NCI-H1417 (cell line): ENCODE data around the gene DPP9.

Source experiments
- DNase-seq, 3 experiments: peaks; one replicate each; lab custom pipeline; 2025; lab: John Stamatoyannopoulos, UW

DPP9 gene

GRCh38 chr19:4657262-4657661, 66.4 kb downstream of the DPP9 start:
- DNase-seq = no peak

- no peak for DNase-seq
Observed at GRCh38 chr19:4656102-4656501, 67.5 kb downstream of the DPP9 start.

GRCh38 chr19:4654437-4655361, 68.9 kb downstream of the DPP9 start:
- no peak for DNase-seq

DNA sequence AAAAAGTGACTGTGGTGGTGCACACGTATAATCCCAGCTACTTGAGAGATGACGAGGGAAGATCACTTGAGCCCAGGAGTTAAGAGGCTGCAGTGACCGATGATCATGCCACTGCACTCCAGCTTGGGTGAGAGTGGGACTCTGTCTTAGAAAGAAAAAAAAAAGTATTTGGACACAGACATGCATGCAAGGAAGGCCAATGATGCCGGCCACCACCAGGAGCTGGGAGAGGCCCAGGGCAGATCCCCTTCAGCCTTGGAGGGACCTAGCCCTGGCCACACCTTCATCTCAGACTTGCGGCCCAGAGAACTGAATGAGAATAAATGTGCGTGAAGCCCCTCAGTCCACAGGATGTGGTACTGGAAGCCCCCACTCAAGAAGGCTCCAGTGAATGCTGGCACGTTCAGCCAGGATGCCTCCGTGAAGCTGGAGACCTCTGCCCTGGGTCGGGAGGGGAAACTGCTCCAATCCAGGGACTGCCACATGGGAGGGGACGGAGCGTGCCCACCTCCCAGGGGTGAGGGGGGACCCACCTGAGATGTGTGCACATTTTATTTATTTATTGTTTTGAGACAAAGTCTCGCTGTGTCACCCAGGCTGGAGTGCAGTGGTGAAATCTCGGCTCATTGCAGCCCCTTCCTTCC, 69.7 kb downstream of the DPP9 start:
- no peak for DNase-seq

DNA sequence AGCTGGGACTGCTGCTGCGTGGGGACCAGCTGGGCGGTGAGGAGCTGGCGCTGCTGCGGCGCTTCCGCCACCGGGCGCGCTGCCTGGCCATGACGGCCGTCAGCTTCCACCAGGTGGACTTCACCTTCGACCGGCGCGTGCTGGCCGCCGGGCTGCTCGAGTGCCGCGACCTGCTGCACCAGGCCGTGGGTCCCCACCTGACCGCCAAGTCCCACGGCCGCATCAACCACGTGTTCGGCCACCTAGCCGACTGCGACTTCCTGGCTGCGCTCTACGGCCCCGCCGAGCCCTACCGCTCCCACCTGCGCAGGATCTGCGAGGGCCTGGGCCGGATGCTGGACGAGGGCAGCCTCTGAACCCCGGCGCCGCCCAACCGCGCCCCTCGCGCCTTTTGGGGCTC, 71.6 kb downstream of the DPP9 start:
- no peak for DNase-seq

DNA sequence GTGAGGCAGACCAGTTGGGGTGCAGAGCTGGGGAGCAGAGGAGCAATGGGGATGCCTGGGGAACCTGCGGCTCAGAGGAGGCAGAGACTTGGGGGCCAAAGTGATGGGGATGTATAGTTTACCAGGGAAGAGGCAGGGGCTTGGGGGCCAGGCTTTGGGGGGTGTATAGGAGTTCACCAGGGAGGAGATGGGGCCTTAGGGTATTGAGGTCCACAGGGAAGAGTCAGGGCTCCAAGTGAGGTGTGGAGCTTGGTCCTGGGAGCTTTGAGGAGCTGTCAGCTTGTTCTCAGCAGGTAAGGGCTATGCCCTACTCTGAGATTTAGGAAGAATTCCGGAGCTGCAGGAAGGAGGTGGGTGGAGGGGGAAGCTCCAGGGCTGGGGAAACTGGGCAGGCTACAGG, 73.5 kb downstream of the DPP9 start:
- DNase-seq = no peak

DNA sequence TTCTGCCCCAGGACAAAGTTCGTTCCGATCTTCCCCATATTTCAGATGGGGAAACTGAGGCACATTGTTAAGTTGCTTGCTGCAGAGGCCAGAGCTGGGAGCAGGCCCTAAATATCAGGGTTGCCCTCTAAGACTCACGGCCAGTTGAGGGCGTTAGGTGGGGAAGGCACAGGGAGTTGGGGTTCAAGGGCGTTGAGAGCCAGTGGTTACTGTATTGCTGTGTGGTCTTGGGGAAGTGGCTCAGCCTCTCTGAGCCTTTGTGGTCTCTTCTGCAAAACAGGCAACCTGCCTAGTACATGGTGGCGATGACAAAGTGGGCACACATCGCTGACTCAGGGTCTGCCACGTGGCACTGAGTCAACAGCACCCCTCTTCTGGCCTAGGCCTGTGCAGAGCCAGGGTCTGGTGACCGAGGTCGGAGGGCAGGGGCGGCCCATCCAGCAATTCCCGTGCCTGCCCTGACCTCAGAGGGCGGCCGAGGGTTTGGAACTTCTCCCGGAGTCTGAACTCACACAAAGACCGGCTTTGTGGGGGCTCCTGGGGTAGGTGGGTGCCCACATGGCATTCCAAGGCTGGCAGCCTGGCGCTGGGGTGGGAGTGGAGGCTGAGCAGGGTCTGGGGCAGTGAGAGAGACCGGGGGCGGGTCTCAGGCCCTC, 74.1 kb downstream of the DPP9 start:
- no peak for DNase-seq

- DNase-seq = no peak
Observed at GRCh38 chr19:4647676-4648644, 75.7 kb downstream of the DPP9 start.

DNA sequence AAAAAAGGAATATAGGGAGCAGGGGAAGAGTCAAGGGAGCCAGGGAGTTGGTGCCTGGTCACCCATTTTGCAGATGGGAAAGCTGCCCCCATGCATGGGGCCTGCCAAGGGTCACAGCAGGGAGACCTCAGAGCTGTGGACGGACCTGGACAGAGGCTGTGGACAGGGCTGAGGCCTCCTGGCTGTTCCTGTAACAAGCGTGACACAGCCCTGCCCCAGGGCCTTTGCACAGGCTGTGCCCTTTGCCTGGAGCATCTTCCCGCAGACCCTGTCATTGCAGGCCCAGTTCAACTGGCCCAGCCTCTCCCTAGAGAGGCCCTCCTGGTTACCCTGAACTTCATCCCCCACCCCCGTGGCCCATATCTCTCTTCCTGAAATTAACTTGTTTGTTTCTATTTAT, 77.9 kb downstream of the DPP9 start:
- no peak for DNase-seq

- no peak for DNase-seq
Observed at GRCh38 chr19:4642625-4643024, 81.0 kb downstream of the DPP9 start.

DNA sequence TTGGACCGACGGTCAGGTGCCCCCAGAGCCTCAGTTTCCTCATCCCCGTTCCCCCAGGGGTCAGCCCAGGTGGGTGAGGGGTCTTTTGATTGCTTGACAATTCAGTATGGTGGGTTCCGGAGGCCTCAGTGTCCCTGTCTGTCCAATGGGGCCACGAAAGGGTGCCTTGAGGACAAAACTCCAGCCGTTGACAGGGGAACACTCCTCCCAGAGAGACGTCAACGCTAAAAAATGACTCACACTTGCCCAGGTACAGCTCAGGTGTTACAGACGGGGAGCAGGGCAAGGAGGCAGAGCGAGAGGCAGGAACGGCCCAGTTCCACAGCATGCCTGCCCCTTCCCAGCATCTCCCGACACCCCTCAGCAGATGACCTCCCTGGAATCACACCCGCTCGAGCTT, 82.5 kb downstream of the DPP9 start:
- no peak for DNase-seq

GRCh38 chr19:4640247-4641000, 83.2 kb downstream of the DPP9 start:
- DNase-seq = peak in 2 of 3 experiments; percentile 41 to 74

DNA sequence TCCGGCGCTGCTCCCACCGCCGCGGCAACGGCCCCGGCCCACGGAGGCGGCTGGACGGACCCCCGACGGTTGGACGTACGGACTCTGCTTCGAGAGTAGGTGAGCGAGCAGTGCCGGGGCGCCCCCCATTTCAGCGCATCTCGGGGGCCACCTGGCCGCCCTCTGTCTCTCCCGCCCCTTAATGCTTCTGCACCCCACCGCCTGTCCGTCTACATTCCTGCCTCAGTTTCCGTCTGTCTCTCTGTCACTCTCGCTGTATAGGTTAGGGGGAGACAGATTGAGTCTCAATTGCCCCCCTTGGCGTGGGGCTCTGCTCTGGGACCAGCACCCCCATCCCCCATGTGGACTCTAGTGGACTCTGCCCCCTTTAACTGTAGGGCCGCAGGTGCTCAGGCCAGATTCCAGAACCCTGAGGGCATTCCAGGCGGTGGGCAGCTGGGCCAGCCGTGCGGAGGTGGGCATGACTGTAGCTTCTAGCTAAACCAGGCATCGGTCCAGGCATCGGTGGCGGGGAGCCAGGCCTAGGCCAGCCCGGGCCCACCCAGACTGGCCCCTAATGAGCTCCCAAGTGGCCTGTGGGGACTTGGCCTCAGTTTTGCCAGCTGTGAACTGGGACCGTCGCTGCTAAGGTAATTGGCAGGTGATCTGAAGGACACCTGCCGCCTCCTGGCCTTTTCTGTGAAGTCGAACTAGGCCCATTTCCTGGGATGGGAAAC, 84.0 kb downstream of the DPP9 start:
- peak in 2 of 3 experiments; percentile 59 to 66 for DNase-seq

GRCh38 chr19:4638828-4639530, 84.7 kb downstream of the DPP9 start, which contains the start of gene TNFAIP8L1:
TSS of gene TNFAIP8L1 (plus strand) at chr19:4639516. CDS start at chr19:4651870, 12,354 bp downstream.
- peak; percentile 94 to 97 (median 97) for DNase-seq

DNA sequence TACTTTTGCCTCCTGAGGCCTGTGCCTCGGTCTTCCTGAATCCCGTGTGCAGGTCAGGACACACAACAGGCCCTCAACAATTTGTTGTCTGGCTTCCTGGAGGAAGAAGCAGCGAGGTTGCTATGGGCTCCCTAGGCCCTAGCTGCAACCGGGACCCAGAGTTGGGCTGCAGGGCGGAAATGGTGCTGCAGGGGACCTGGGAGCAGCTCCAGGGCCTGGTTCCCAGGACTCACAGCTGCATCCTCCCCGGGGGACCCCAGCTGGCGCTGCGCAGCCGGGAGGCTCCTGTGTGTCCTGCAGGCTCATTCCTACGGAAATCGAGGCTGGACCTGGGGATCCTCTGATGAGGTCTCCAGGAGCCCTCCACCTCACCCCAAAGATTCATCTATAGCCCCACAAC, 85.3 kb downstream of the DPP9 start:
- no peak for DNase-seq

- no peak for DNase-seq
Observed at GRCh38 chr19:4636761-4637160, 86.9 kb downstream of the DPP9 start.

GRCh38 chr19:4636151-4636717, 87.4 kb downstream of the DPP9 start:
- DNase-seq = peak; percentile 60 to 73 (median 62)

DNA sequence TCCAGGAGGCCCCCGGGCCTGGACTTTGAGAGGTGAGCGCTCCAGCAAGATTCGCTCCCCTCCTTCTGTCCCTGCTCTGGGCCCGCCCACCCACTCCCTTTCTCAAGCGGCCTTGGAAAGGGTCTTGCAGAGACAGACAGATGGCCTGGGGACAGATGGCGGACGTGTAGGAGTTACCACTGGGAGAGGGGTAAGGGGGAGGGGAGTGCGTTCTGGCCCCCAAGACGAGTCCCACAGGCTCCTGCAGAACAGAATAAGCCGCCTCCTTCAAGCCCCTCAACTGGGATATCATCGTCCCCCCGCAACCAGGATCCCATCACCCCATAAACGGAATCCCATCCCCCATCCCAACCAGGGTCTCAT, 87.9 kb downstream of the DPP9 start:
- DNase-seq = no peak
